RPMI8226 (cell line): ENCODE data around the gene BTN3A1.
"Not testable (repeated sequence)": the region's sequence is repeated elsewhere in the genome, so short reads cannot be mapped to it uniquely, and the experiment has no call there.

Source experiments
- DNase-seq: peaks from one replicate; pipeline ENCODE4 v3.0.0-alpha.2; 2015

BTN3A1 gene

DNA sequence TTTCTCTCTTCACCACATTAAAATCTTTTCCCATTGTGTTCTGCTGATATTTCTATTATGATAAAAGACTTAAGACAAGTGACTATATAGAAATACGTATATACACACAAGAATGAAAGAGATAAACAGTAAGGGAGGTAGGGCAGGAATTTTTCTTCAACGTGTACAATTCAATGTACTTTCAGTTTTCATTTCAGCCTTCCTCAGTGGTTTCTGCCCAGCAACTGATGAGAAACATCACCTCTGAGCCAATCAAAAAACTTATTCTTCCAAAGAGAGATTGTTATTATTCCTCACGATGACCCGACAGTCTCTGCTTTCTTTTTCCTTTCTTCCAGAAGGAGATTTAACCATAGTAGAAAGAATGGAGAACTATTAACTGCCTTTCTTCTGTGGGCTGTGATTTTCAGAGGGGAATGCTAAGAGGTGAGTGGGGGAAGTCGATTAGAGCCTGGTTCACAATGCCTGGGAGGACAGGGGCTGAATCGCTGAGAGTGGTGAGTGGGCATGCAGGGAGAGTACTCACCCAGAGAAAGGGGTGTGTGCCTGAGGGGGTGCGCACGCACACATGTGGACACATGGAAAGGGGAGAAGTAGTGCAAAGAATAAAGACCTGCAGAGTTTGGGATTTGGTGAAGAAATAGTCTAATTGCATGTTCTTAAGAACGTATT, at the start of gene BTN3A1:
TSS of gene BTN3A1 (plus strand) at position 289 of the 672 bp plus-strand sequence. CDS start 3,289 bp downstream, outside the sequence.
- DNase-seq, result peak; percentile 84

DNA sequence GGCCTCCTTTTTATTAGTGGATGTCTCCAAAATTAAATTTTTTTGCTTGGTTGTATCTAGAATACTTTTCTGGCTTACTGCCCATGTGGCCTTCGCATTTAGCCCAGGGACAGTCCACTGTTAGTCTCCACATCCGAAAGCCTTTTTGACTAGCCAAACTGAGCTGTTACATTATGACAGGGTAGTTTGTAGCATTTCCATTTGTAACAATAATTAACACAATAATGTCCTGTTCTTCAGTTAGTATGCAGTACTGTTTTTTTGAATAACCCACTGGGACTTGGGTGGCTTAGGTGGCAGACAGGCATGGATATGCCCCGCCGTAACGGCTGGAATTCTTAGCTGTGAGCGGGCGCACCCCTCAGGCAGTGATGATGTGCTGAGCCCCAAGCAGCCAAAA, 49.8 kb upstream of the BTN3A1 start:
- DNase-seq, result no peak

DNA sequence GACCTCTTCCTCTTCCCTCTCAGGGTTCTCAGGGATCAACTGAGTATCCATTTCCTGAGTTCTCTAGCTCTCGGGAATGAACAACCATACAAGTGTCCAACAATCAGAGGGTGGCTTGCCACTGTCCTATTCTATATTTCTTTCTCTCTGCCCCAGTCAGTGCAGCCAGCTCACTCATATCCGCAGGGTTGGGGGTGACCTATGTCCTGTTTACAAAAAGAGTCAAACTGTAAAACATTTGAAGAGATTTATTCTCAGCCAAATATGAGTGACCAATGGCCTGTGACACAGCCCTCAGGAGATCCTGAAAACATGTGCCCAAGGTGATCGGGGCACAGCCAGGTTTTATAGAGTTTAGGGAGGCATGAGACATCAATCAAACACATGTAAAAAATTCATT, 47.9 kb upstream of the BTN3A1 start:
- no peak for DNase-seq

DNA sequence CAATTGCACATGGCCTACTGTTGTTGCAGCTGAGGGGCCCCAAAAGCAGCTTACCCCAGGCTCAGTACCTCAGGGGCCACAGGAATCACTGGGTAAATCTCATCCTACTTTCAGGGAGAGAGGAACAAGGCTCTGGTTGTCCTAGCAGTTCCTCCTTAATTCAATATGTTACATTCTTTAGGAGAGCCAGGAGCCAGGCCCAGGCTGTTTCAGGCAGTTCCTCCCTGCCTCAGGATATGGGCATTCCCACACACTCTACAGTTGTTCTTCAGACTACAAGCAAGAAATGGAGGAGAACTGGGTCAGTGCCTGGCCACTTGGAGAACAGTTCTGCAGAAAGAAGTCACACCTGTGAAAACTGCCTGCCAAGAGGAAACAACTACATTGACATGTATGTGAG, 46.7 kb upstream of the BTN3A1 start:
- DNase-seq, result peak; percentile 34

DNA sequence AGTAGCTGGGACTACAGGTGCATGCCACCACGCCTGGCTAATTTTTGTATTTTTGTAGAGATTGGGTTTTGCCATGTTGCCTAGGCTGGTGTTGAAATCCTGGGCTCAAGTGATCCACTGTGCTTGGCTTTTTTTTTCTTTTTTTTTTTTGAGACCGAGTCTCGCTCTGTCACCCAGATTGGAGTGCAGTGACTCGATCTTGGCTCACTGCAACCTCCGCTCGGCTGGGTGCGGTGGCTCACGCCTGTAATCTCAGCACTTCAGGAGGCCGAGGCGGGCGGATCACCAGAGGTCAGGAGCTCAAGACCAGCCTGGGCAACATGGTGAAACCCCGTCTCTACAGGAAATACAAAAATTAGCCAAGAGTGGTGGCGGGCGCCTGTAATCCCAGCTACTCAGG, 44.5 kb upstream of the BTN3A1 start:
- DNase-seq, result not testable (repeated sequence)

DNA sequence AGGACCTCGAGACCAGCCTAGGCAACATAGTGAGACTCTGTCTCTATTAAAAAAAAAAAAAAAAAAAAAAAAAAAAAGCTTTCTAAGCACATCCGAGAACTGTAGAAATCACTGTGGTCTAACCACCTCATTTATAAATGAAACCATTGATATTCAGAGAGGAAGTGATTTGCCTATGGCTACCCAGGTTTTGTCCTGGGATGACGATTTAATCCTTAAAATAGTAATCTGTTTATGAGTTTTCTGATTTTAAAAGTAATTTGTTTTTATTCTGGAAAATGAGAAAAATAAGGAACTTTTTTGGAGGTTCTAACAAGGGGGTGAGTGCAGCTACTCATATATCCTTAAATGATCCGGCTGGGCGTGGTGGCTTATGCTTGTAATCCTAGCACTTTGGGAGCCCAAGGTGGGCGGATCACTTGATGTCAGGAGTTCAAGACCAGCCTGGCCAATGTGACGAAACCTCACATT, 43.5 kb upstream of the BTN3A1 start:
- DNase-seq, result peak; percentile 86

DNA sequence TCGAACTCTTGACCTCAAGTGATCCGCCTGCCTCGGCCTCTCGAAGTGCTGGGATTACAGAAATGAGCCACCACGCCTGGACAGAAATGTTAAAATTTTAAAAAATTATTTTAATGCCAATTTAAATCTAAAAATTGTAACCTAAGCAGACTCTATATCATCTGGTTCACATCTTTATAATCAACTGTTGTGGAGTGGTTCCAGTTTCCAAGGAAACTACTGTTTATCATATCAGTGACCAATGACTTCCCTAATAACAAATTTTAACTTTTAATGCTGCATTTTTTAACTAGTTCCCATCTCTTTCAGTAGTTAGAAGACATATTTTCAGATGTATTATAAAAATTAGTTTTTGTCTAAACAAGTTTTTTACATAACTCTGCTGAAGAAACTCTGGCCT, 42.3 kb upstream of the BTN3A1 start:
- no peak for DNase-seq

DNA sequence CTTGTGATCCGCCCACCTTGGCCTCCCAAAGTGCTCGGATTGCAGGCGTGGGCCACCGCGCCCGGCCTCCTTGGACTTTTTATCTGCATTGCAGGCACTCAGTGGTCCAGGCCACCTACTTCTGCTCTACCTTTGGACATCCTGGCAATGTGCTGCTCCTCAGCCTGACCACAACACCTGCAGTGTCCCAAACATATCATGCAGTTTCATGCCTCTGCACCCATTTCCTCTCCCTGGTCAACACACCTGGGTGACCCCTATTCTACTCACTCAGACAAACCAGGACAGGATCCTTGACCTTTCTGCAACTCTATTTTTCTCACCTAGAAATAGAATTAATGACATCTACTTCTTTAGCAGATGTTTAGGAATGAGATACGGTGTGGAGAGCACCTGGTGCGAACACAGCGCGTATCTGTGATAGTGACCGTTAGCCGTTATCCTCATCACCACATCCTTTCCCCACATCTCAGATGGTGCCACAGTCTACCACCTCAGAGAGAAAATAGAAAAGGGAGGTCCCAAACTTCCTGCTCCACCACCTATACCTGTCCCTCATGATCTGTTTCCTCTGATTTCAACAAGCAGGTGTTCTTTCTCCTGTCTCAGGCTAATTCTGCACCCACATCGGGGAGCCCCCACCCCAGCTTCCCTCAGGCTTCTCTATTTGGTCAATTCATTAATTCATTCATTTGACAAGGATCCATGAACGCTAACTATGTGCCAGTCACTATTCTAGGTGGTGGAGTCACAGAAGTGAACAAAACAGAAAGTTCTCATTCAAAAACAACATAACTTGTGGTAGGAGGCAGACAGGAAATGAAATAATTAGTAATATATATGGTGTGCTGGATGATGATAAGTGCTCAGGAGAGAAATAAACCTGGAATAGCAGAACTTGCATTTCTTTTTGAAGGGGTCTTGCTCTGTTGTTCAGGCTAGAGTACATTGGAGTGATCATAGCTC, 41.3 kb upstream of the BTN3A1 start:
- DNase-seq, result peak; percentile 98

DNA sequence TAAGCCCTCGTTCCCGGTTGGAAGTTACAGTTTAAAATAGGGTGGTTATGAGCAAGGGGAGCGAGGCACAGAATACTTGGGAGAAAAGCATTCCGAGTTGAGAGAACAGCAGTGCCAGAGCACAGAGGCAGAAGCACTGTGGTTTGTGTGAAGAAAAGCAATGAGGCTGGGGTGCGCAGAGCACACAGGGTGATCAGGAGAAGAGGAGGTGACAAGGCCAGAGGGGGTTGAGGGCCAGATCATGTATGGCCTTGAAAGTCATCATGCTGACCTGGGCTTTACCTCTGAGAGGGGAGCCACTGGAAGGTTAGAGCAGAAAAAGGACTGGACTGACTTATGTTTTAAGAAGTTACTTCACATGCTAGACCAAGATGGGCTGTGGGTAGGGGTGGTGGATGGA, 40.5 kb upstream of the BTN3A1 start:
- peak; percentile 62 for DNase-seq

DNA sequence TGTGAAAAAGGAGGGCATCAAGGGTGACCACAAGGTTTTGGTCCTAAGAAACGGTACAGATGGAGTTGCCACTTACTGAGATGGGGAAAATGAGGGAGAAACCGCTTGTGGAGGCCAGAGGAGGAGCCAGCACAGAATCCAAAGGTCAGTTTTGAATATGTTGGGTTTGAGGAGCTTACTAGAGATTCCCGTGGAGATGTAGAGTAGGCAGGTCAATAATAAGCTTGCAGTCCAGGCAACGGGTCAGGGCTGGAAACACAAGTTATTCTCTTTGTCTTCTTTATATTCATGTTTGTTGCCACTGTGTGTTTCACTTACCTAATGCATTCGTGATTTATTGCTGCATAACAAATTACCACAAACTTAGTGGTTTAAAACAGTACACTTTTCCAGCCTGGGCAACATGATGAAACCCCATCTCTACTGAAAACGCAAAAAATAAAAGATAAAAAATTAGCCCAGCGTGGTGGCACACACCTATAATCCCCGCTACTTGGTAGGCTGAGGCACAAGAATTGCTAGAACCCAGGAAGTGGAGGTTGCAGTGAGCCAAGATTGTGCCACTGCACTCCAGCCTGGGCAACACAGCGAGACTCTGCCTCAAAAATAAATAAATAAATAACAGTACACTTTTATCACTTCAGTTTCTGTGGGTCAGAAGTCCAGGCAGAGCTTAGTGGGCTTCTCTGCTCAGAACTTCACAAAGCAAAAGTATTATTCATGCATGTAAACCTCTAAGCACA, 39.8 kb upstream of the BTN3A1 start:
- no peak for DNase-seq

DNA sequence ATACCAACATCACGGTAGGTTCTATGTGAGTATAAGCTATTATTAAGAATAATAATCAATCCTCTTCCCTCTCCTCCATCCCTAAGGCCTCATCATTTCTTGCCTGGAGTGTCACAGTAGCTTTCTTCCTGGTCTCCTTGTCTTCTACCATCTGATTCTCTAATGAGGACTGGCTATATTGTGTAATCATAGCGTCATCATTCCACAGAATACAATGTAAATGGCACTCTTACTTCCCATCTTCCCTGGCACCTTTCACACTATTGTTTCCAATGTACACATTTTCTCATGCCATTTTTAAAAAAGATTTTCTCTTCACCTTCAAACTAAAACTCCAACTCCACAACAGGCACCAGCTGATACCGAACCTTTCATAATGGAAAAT, 39.2 kb upstream of the BTN3A1 start:
- DNase-seq, result no peak

DNA sequence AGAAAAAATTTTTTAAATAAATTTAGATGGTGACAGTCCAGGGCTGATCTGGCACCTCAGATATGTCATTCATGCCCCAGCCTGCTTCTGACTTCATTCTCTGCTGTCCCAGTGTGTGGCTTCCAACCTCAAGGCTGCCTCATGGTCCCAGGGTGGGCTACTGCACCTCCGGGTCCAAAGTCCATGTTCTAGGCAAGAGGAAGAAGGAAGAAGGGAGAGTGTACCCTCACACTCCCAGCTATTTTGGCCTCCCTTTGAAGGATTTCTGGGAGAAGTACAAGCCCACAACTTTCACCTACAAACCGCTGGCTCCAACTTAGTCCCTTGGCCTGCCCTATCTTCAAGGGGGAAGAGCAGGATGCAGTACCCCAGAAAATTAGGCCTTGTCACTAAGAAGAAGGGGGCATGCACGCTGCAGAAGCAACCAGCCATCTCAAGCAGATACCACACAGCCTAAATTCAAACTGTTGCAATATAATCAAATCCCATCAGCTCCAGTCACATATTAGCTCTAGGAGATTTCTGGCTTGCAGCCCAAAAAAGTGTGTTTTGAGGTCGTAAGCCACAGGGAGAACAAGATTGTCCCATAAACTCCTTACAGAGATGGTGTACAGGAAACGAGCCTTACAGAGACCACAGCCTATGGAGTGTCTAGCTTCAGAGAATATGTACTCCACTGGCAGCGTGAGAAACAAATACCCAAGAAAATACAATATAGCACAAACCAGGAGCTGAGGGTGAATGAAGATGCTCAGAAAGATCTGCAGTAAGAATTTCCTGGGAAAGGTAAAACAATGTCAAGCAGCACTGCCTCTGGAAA, 38.0 kb upstream of the BTN3A1 start:
- DNase-seq, result peak; percentile 31

DNA sequence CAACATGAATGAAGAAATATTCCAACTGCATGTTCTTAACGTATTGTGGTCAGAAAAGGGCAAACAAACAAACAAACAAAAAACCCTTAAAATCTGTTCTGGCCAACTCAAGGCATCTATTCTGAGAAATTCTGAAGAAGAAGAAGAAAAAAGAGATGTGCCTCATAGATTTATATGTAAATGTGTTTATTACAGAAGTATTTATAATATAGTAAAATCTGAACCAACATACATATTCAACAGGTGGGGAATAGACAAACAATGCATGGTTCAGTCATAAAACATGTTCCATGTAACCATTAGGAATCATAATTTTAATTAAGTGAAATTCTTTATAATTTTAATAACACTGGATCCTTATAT, 36.5 kb upstream of the BTN3A1 start:
- no peak for DNase-seq

DNA sequence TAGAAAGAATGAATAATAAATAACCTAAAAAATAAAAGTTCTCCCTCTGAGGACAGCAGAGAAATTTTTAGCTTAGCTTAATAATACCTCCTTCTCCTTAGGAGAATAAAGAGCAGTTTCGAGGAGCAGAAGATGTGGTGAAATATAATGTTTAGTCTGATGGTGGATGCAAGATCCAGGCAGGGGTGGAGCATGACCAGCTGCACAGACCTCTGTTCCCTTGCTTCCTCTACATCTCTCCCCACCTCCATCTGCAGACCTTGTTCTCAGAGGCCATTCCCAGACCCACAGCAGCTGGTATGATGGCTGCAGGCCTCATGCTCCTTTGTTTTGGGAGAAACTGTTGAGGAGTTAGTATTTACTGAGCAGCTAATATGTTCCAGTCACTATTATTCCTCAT, 35.6 kb upstream of the BTN3A1 start:
- DNase-seq, result peak; percentile 77

DNA sequence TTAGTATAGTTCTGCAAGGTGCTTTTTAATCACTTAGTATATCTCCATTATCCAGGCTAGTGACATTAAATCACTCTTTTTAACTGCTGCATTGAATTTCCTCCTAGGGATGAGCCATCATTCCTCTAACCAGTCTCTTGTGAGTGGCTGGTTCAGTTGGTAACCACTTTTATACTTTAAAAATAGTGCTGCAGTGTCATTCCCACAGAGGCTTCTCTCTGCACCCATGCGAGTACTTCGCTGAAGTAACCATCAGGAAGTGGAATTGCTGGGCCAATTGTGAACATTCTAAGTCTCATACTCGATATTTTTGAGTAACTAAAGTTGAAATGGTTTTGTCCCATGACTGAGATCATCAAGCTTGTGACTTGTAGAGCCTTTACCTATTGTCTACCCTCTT, 35.0 kb upstream of the BTN3A1 start:
- no peak for DNase-seq

DNA sequence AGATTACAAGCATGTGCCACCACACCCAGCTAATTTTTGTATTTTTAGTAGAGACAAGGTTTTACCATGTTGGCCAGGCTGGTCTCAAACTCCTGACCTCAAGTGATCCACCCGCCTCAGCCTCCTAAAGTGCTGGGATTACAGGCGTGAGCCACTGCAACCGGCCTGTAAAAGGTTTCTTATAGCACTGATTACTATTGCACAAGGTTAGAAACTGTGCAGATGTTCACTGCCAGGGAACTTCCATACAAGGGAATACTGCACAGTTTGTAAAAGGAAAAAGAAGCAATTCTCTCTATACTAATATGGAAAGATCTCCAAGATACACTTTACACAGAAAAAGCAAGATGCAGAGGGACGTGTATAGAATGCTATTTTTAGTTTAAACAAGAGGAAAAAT, 30.3 kb upstream of the BTN3A1 start:
- DNase-seq, result not testable (repeated sequence)

DNA sequence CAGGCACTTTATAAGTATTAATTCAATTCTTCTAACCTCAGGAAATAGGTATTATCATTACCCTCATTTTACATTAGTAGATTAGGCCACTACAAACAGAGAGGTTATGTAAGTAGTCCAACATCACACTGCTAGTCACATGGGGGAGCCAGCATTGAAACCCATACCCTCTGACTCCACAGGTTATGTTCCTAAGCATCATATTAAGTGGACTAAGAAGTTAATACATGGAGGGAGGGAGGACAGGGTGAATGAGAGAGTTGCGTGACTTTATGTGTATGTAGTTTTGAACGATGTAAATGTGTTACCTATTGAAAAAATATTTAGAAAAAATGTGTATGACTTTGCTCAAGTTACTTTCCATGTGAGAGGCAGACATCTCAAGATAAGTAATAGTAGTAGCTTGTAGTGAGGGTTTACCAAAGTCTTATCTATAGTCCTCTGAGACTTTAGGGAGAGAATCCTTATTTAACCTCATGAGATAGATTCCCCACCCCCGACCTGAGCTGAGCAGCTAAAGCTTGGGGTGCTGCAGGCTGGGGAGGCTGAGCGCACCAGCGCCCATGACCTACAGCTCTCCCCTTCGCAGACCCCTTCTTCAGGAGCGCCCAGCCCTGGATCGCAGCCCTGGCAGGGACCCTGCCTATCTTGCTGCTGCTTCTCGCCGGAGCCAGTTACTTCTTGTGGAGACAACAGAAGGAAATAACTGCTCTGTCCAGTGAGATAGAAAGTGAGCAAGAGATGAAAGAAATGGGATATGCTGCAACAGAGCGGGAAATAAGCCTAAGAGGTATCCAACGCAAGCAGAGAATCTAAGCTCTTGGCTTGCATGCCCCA, 29.5 kb upstream of the BTN3A1 start:
- no peak for DNase-seq

DNA sequence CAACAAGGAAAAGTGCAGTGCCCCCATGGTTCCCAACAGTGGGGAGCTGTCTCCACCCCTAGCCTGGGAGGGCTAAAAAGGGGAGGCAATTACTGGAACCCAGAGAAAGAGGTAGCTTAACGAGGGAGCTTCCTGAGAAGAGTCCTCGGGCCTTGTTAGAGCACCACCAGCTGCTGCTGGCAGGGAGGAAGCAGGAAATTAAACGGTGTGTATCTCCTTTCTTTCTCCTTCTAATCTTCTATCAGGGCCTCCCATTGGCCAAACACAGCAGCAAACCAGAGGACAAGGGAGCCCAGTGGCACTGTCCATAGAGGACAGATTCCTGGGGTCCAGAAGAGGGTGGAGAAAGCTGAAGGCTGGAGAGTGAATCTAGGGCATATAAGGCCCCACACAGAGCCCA, 26.8 kb upstream of the BTN3A1 start:
- DNase-seq, result no peak

DNA sequence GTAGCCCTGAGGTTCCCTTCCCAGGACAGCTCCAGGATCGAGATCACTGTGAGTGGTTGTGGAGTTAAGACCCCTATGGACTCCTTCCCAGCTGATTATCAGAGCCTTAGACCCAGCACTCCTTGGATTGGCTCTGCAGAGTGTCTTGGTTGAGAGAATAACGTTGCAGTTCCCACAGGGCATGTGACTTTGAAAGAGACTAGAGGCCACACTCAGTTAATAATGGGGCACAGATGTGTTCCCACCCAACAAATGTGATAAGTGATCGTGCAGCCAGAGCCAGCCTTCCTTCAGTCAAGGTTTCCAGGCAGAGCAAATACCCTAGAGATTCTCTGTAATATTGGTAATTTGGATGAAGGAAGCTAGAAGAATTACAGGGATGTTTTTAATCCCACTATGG, 24.4 kb upstream of the BTN3A1 start:
- DNase-seq, result no peak

DNA sequence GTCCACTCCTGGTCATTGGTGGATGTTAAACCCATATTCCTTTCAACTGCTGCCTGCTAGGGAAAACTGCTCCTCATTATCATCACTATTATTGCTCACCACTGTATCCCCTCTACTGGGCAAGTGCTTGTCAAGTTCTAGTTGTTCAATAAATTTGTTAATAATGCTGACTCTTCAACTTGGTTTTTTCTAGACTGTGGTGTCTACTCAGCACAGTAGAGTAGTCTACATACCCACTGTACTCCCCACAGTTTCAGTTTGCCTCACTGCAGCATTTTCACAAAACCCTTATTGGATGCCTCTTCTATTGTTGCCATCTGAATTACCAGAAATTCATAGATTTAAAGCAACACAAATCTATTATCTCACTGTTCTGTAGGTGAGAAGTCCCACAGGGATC, 23.9 kb upstream of the BTN3A1 start:
- DNase-seq, result not testable (repeated sequence)

DNA sequence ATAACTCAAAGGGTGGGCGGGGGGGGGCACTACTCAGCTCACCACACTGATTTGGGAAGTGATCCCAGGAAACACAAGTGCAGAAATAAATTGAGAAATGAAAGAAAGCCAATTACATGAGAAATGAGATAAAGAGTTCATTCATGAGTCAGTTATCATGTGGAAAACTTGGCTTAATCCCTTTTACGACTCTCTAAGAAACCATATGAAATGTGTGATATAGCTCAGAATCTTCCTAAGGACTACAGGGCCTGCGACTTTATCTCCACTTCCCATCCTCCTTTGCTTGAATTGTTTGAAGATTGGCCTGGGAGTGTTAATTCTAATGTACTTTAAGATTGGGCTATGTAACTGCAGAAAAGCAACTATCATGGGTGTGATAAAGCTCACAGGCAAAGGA, 22.8 kb upstream of the BTN3A1 start:
- no peak for DNase-seq

DNA sequence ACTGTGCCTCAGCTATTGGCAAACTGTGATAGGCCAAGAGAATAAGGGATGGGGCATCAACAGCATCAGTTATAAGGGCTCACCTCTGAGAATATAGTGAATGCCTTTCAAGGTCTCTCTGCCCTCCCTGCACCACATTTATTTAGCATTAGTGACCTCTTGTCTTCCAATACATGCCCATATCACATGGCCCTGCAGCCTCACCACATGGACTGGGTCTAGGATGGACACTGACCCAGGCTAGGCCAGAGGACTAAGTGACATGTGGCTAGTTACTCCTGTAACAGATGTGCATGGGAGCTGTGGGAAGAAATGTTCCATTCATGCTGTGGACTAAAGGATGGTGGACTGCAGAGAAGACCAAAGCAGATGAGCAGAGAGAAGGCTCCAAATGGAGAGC, 22.3 kb upstream of the BTN3A1 start:
- no peak for DNase-seq
